WTC11 (cell line): Measurements from ENCODE around the gene FEM1B. TPM values are rescaled to one million over a fixed set of nuclear protein-coding genes. Genes with fewer than 3 reads are reported as not detected.

Source experiments
- ATAC-seq: fragments of 200-7000 bp; cut with Tn5 transposase; 2 replicates; pipeline ENCODE4 v1.10.0; 2021; ENCODE audit warnings: mild to moderate bottlenecking, moderate library complexity
- CTCF ChIA-PET: fragments of 300-600 bp; sonication (Branson Sonifier 250); formaldehyde crosslinking; loops from one replicate; lab custom pipeline; 2021; ENCODE audit warnings: antibody characterized with exemption; lab: Charles Lee
- POLR2A ChIA-PET: fragments of 350-600 bp; sonication (Branson Sonifier 250); formaldehyde crosslinking; loops from one replicate; lab custom pipeline; 2021; ENCODE audit warnings: antibody characterized with exemption; lab: Charles Lee
- DNase-seq: peaks from one replicate; pipeline ENCODE4 v3.0.0; 2021; ENCODE audit warnings: low spot score
- H3K27ac Mint-ChIP-seq: 2 replicates; pipeline ENCODE4 v1.8.0; 2021; ENCODE audit warnings: mixed read lengths
- H3K27me3 Mint-ChIP-seq: 2 replicates; pipeline ENCODE4 v1.8.0; 2021; ENCODE audit warnings: low read depth, mild to moderate bottlenecking, moderate library complexity, mixed read lengths
- H3K36me3 Mint-ChIP-seq: 2 replicates; pipeline ENCODE4 v1.8.0; 2021; ENCODE audit warnings: mixed read lengths
- H3K4me1 Mint-ChIP-seq: 2 replicates; pipeline ENCODE4 v1.8.0; 2022; ENCODE audit warnings: mixed read lengths
- H3K4me3 Mint-ChIP-seq: 2 replicates; pipeline ENCODE4 v1.8.0; 2021; ENCODE audit warnings: mild to moderate bottlenecking, moderate library complexity, mixed read lengths
- H3K9me3 Mint-ChIP-seq: 2 replicates; pipeline ENCODE4 v1.8.0; 2021; ENCODE audit warnings: mixed read lengths
- AFF4 ChIP-seq: sonication (generic); formaldehyde crosslinking; IDR thresholded peaks from 2 replicates; pipeline ENCODE4 v1.8.1; 2023; ENCODE audit warnings: mild to moderate bottlenecking, missing genetic modification reagents, borderline replicate concordance
- AR ChIP-seq: fragments of 250-450 bp; sonication (Bioruptor Pico); IDR thresholded peaks from 2 replicates; pipeline ENCODE4 v1.9.0; 2021; ENCODE audit warnings: mild to moderate bottlenecking
- CDX4 ChIP-seq: fragments of 250-450 bp; sonication (Bioruptor Pico); IDR thresholded peaks from 2 replicates; pipeline ENCODE4 v1.9.0; 2021; ENCODE audit warnings: moderate library complexity, mild to moderate bottlenecking, inconsistent platforms, borderline replicate concordance
- ERG ChIP-seq: fragments of 250-450 bp; sonication (Bioruptor Pico); IDR thresholded peaks from 2 replicates; pipeline ENCODE4 v1.8.0; 2021; ENCODE audit warnings: mild to moderate bottlenecking
- FOXK1 ChIP-seq: sonication (generic); formaldehyde crosslinking; IDR thresholded peaks from 2 replicates; pipeline ENCODE4 v1.8.0; 2022; ENCODE audit warnings: mild to moderate bottlenecking, moderate library complexity, missing genetic modification reagents
- HMGA2 ChIP-seq: fragments of 250-450 bp; sonication (Bioruptor Pico); IDR thresholded peaks from 2 replicates; pipeline ENCODE4 v1.4.0; 2021; ENCODE audit warnings: mild to moderate bottlenecking, moderate library complexity
- IRF2 ChIP-seq: sonication (generic); formaldehyde crosslinking; IDR thresholded peaks from 2 replicates; pipeline ENCODE4 v1.8.0; 2022; ENCODE audit warnings: low read depth, missing genetic modification reagents, borderline replicate concordance
- MYBL2 ChIP-seq: sonication (generic); formaldehyde crosslinking; IDR thresholded peaks from 2 replicates; pipeline ENCODE4 v1.8.1; 2023; ENCODE audit warnings: mild to moderate bottlenecking, moderate library complexity, missing genetic modification reagents
- NFE2L1 ChIP-seq: sonication (generic); formaldehyde crosslinking; IDR thresholded peaks from 2 replicates; pipeline ENCODE4 v1.8.1; 2023; ENCODE audit warnings: missing genetic modification reagents
- NR3C1 ChIP-seq: sonication (generic); formaldehyde crosslinking; conservative IDR thresholded peaks from 2 replicates; pipeline ENCODE4 v1.8.1; 2023; ENCODE audit warnings: low read depth, mild to moderate bottlenecking, missing genetic modification reagents
- PRDM15 ChIP-seq: sonication (generic); formaldehyde crosslinking; IDR thresholded peaks from 2 replicates; pipeline ENCODE4 v1.8.0; 2022; ENCODE audit warnings: missing genetic modification reagents
- RORB ChIP-seq: fragments of 250-450 bp; sonication (Bioruptor Pico); IDR thresholded peaks from 2 replicates; pipeline ENCODE4 v1.9.0; 2021; ENCODE audit warnings: mild to moderate bottlenecking
- TEAD1 ChIP-seq: sonication (generic); formaldehyde crosslinking; IDR thresholded peaks from 2 replicates; pipeline ENCODE4 v1.8.0; 2022; ENCODE audit warnings: mild to moderate bottlenecking, missing genetic modification reagents
- TP53 ChIP-seq: sonication (generic); formaldehyde crosslinking; IDR thresholded peaks from 2 replicates; pipeline ENCODE4 v1.8.1; 2023; ENCODE audit warnings: mild to moderate bottlenecking, missing genetic modification reagents
- ZNF138 ChIP-seq: sonication (generic); formaldehyde crosslinking; conservative IDR thresholded peaks from 2 replicates; pipeline ENCODE4 v1.8.1; 2022; ENCODE audit warnings: mild to moderate bottlenecking, moderate library complexity, missing genetic modification reagents
- ZNF423 ChIP-seq: fragments of 250-450 bp; sonication (Bioruptor Pico); IDR thresholded peaks from 2 replicates; pipeline ENCODE4 v2.1.2; 2022; ENCODE audit warnings: mild to moderate bottlenecking, moderate library complexity
- total RNA-seq: library from RNA; stranded (reverse); gene quantifications from 3 replicates; pipeline ENCODE4 v1.2.3, GENCODE V29; 2021

Gene FEM1B
- total RNA-seq, 1 experiment from 2014 or later: 64.8 TPM

GRCh38 chr15:68241088-68241935 lies 36.2 kb upstream of the FEM1B start (continued):
- TF ChIP-seq ERG (CRISPR knock-in tag) (no peak), RORB (CRISPR knock-in tag) (no peak), NR3C1 (CRISPR knock-in tag) (no peak), ZNF138 (no peak), TP53 (CRISPR knock-in tag) (no peak)
- TF ChIP-seq, all 79 proteins: peak for 0

- Mint-ChIP-seq H3K4me1 (peaks cover 14% of the 10 kb centered on the region), H3K27ac (no peak overlapping the region), H3K36me3 (peaks cover 16% of the 10 kb centered on the region), H3K9me3 (peaks cover 39% of the 10 kb centered on the region), H3K4me3 (no peak overlapping the region), H3K27me3 (no peaks in the 10 kb centered on the region; the same call in 1 of the 2 replicates)
- POLR2A ChIA-PET: no interaction called here
- TF ChIP-seq NFE2L1 (CRISPR knock-in tag) (no peak), FOXK1 (CRISPR knock-in tag) (no peak), AR (CRISPR knock-in tag) (no peak), IRF2 (CRISPR knock-in tag) (no peak), TEAD1 (CRISPR knock-in tag) (no peak), HMGA2 (no peak), AFF4 (CRISPR knock-in tag) (no peak), ZNF423 (no peak), MYBL2 (CRISPR knock-in tag) (no peak), PRDM15 (CRISPR knock-in tag) (no peak), CDX4 (CRISPR knock-in tag) (no peak)
- CTCF ChIA-PET: interaction anchor here (0.6 to 3.1 kb wide), 3 partner anchors 9 to 62 kb away, joined by 3 to 10 read pairs (median 5); no protein-coding TSS in a partner anchor
- no peak for ATAC-seq
- DNase-seq: no peak
These were observed 33.3 kb upstream of the FEM1B start for GRCh38 chr15:68244235-68244634.
